K562 (cell line): ENCODE measurements around the gene DIS3L2.

Experiments
- BRCA1 ChIP-seq, 2 experiments: fragments of 450-650 bp in 1 of 2; sonication (generic) in 1 of 2; formaldehyde crosslinking in 1 of 2; IDR thresholded peaks; 2 replicates each; pipeline versions ENCODE4 v1.5.0 to v1.6.1; 2017 to 2020; ENCODE audit warnings: mild to moderate bottlenecking in 1 of 2, missing genetic modification reagents in 1 of 2
- EP300 ChIP-seq: IDR thresholded peaks from 2 replicates; pipeline ENCODE4 v1.6.1; 2012; ENCODE audit warnings: low read length, improper control_type of control experiment
- FOSL1 ChIP-seq: fragments of 200-800 bp; sonication (Bioruptor generic); conservative IDR thresholded peaks from 2 replicates; pipeline ENCODE4 v1.6.1; 2016; ENCODE audit warnings: missing genetic modification characterization, missing compliant biosample characterization
- GATA2 ChIP-seq: sonication (generic); formaldehyde crosslinking; IDR thresholded peaks from 2 replicates; pipeline ENCODE4 v1.4.0; 2020; ENCODE audit warnings: mild to moderate bottlenecking, missing genetic modification reagents
- HCFC1 ChIP-seq: IDR thresholded peaks from 2 replicates; pipeline ENCODE4 v1.6.1; 2012; ENCODE audit warnings: low read depth, low read length, improper control_type of control experiment
- HOXB6 ChIP-seq: fragments of 250-450 bp; sonication (Bioruptor Pico); IDR thresholded peaks from 2 replicates; pipeline ENCODE4 v1.5.1; 2022; ENCODE audit warnings: mild to moderate bottlenecking, borderline replicate concordance
- POLR2A ChIP-seq: fragments of 450-650 bp; conservative IDR thresholded peaks from 2 replicates; pipeline ENCODE4 v1.6.1; 2016
- STAG1 ChIP-seq: sonication (generic); formaldehyde crosslinking; IDR thresholded peaks from 2 replicates; pipeline ENCODE4 v1.5.0; 2020; ENCODE audit warnings: missing genetic modification reagents, borderline replicate concordance

- TF ChIP-seq BRCA1 (IDR thresholded peaks at IDR 0.05): no peak
- no peak for TF ChIP-seq BRCA1 (CRISPR knock-in tag; IDR thresholded peaks at IDR 0.05)
- TF ChIP-seq HOXB6: no peak
- no peak for TF ChIP-seq GATA2 (CRISPR knock-in tag)
- TF ChIP-seq EP300: no peak
- TF ChIP-seq STAG1 (CRISPR knock-in tag): no peak
- no peak for TF ChIP-seq POLR2A
- TF ChIP-seq FOSL1: no peak
- no peak for TF ChIP-seq HCFC1
Measured at GRCh38 chr2:232330068-232330999, 368.8 kb downstream of the DIS3L2 start.
